SK-N-SH treated with all-trans-retinoic acid at 6 μM for 48 hours (cell line): ENCODE measurements around the gene ST14.

Source experiments
- ATAC-seq: fragments of 200-7000 bp; cut with Tn5 transposase; 3 replicates; pipeline ENCODE4 v1.9.1; 2020; ENCODE audit warnings: mild to moderate bottlenecking, moderate library complexity
- ARNTL ChIP-seq: fragments of 450-650 bp; formaldehyde crosslinking; IDR thresholded peaks from 2 replicates; pipeline ENCODE4 v1.5.0; 2020; ENCODE audit warnings: low read depth, mild to moderate bottlenecking, moderate library complexity, borderline replicate concordance
- CSDC2 ChIP-seq: fragments of 250-450 bp; sonication (Bioruptor Pico); IDR thresholded peaks from 2 replicates; pipeline ENCODE4 v1.5.0; 2020; ENCODE audit warnings: mild to moderate bottlenecking, moderate library complexity
- ESRRG ChIP-seq: fragments of 250-450 bp; sonication (Bioruptor Pico); IDR thresholded peaks from 2 replicates; pipeline ENCODE4 v1.6.1; 2021; ENCODE audit warnings: mild to moderate bottlenecking
- GLIS3 ChIP-seq: fragments of 250-450 bp; sonication (Bioruptor Pico); IDR thresholded peaks from 2 replicates; pipeline ENCODE4 v1.5.0; 2020; ENCODE audit warnings: mild to moderate bottlenecking, moderate library complexity
- ISL1 ChIP-seq: fragments of 250-450 bp; sonication (Bioruptor Pico); IDR thresholded peaks from 2 replicates; pipeline ENCODE4 v2.1.2; 2022; ENCODE audit warnings: mild to moderate bottlenecking, moderate library complexity
- PPARA ChIP-seq: fragments of 250-450 bp; sonication (Bioruptor Pico); IDR thresholded peaks from 2 replicates; pipeline ENCODE4 v1.5.0; 2020; ENCODE audit warnings: mild to moderate bottlenecking, borderline replicate concordance
- RARB ChIP-seq: fragments of 250-450 bp; sonication (Bioruptor Pico); IDR thresholded peaks from 2 replicates; pipeline ENCODE4 v1.8.0; 2021; ENCODE audit warnings: mild to moderate bottlenecking, moderate library complexity
- SNAI2 ChIP-seq: fragments of 250-450 bp; sonication (Bioruptor Pico); IDR thresholded peaks from 2 replicates; pipeline ENCODE4 v1.5.0; 2020; ENCODE audit warnings: mild to moderate bottlenecking, moderate library complexity
- TCF4 ChIP-seq: fragments of 250-450 bp; sonication (Bioruptor Pico); IDR thresholded peaks from 2 replicates; pipeline ENCODE4 v1.8.0; 2021; ENCODE audit warnings: mild to moderate bottlenecking, moderate library complexity, borderline replicate concordance
- TOX ChIP-seq: fragments of 250-450 bp; sonication (Bioruptor Pico); IDR thresholded peaks from 2 replicates; pipeline ENCODE4 v1.8.0; 2021; ENCODE audit warnings: mild to moderate bottlenecking, moderate library complexity, borderline replicate concordance
- ZC3H10 ChIP-seq: fragments of 250-450 bp; sonication (Bioruptor Pico); IDR thresholded peaks from 2 replicates; pipeline ENCODE4 v1.5.1; 2021; ENCODE audit warnings: mild to moderate bottlenecking, moderate library complexity
- ZFP3 ChIP-seq: fragments of 250-450 bp; sonication (Bioruptor Pico); IDR thresholded peaks from 2 replicates; pipeline ENCODE4 v1.5.0; 2020; ENCODE audit warnings: mild to moderate bottlenecking, moderate library complexity
- ZFP30 ChIP-seq: fragments of 450-650 bp; formaldehyde crosslinking; IDR thresholded peaks from 2 replicates; pipeline ENCODE4 v1.5.0; 2022; ENCODE audit warnings: mild to moderate bottlenecking, moderate library complexity
- ZNF565 ChIP-seq: fragments of 450-650 bp; formaldehyde crosslinking; conservative IDR thresholded peaks from 2 replicates; pipeline ENCODE4 v1.5.0; 2020; ENCODE audit warnings: low read depth, mild to moderate bottlenecking, moderate library complexity
- ZNF70 ChIP-seq: fragments of 450-650 bp; formaldehyde crosslinking; IDR thresholded peaks from 2 replicates; pipeline ENCODE4 v1.5.0; 2020; ENCODE audit warnings: mild to moderate bottlenecking, moderate library complexity
- ZNF8 ChIP-seq: fragments of 450-650 bp; formaldehyde crosslinking; IDR thresholded peaks from 2 replicates; pipeline ENCODE4 v1.5.0; 2020; ENCODE audit warnings: mild to moderate bottlenecking, moderate library complexity
- TF ChIP-seq, protein P1 (sequence below): fragments of 250-450 bp; sonication (Bioruptor Pico); IDR thresholded peaks from 2 replicates; pipeline ENCODE4 v1.5.1; 2021; ENCODE audit warnings: mild to moderate bottlenecking, moderate library complexity
- TF ChIP-seq, protein P2 (sequence below): fragments of 250-450 bp; sonication (Bioruptor Pico); IDR thresholded peaks from 2 replicates; pipeline ENCODE4 v1.8.0; 2020; ENCODE audit warnings: mild to moderate bottlenecking, moderate library complexity, borderline replicate concordance
- TF ChIP-seq, protein P3 (sequence below): fragments of 250-450 bp; sonication (Bioruptor Pico); IDR thresholded peaks from 2 replicates; pipeline ENCODE4 v1.5.1; 2020; ENCODE audit warnings: low read depth, mild to moderate bottlenecking, moderate library complexity
- TF ChIP-seq, protein P4 (sequence below): fragments of 250-450 bp; sonication (Bioruptor Pico); IDR thresholded peaks from 2 replicates; pipeline ENCODE4 v1.5.0; 2020; ENCODE audit warnings: mild to moderate bottlenecking, moderate library complexity

ST14 gene

DNA sequence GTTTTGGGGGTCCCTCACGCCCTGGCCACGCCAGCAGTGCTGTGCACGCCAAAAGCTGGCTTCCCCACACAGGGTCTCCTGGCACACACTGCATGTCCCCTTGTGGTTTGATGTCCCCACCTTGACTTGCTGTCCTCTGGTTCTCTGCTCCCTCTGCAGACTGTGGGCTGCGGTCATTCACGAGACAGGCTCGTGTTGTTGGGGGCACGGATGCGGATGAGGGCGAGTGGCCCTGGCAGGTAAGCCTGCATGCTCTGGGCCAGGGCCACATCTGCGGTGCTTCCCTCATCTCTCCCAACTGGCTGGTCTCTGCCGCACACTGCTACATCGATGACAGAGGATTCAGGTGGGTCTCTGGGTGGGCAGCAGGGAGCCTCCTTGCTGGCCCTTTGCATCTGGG, 40.2 kb downstream of the ST14 start (continued):
- TF ChIP-seq ARNTL (CRISPR knock-in tag) (no peak), ZFP30 (CRISPR knock-in tag) (no peak), CSDC2 (CRISPR knock-in tag) (no peak), TCF4 (CRISPR knock-in tag) (no peak), ZNF8 (CRISPR knock-in tag) (no peak)

DNA sequence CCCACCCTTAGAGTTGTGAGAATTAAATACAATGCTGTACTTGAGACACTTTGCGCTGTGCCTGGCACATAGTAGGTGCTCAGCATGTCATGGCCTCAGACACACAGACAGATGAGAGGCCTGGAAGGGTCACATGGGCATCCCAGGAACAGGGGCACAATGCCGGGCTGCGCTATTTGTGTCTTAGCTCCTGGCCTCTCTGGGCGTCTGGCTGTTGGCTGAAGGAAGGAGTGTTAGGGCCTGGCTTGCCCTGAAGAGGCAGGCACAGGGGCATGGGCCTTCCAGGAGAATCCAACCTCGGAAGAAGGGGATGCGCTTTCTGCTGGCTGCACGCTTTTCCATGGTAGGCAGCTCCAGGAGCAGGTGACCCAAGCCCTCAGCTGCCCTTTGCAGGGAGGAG, 41.4 kb downstream of the ST14 start:
- ATAC-seq = no peak
- TF ChIP-seq TOX (CRISPR knock-in tag) = no peak
- TF ChIP-seq ZFP30 (CRISPR knock-in tag) = no peak
- no peak for TF ChIP-seq ARNTL (CRISPR knock-in tag)
- no peak for TF ChIP-seq GLIS3 (CRISPR knock-in tag)
- TF ChIP-seq, protein P1, sequence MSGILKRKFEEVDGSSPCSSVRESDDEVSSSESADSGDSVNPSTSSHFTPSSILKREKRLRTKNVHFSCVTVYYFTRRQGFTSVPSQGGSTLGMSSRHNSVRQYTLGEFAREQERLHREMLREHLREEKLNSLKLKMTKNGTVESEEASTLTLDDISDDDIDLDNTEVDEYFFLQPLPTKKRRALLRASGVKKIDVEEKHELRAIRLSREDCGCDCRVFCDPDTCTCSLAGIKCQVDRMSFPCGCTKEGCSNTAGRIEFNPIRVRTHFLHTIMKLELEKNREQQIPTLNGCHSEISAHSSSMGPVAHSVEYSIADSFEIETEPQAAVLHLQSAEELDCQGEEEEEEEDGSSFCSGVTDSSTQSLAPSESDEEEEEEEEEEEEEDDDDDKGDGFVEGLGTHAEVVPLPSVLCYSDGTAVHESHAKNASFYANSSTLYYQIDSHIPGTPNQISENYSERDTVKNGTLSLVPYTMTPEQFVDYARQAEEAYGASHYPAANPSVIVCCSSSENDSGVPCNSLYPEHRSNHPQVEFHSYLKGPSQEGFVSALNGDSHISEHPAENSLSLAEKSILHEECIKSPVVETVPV = no peak
- no peak for TF ChIP-seq ISL1
- TF ChIP-seq, protein P2, sequence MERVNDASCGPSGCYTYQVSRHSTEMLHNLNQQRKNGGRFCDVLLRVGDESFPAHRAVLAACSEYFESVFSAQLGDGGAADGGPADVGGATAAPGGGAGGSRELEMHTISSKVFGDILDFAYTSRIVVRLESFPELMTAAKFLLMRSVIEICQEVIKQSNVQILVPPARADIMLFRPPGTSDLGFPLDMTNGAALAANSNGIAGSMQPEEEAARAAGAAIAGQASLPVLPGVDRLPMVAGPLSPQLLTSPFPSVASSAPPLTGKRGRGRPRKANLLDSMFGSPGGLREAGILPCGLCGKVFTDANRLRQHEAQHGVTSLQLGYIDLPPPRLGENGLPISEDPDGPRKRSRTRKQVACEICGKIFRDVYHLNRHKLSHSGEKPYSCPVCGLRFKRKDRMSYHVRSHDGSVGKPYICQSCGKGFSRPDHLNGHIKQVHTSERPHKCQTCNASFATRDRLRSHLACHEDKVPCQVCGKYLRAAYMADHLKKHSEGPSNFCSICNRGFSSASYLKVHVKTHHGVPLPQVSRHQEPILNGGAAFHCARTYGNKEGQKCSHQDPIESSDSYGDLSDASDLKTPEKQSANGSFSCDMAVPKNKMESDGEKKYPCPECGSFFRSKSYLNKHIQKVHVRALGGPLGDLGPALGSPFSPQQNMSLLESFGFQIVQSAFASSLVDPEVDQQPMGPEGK (CRISPR knock-in tag) = no peak
- TF ChIP-seq, protein P3, sequence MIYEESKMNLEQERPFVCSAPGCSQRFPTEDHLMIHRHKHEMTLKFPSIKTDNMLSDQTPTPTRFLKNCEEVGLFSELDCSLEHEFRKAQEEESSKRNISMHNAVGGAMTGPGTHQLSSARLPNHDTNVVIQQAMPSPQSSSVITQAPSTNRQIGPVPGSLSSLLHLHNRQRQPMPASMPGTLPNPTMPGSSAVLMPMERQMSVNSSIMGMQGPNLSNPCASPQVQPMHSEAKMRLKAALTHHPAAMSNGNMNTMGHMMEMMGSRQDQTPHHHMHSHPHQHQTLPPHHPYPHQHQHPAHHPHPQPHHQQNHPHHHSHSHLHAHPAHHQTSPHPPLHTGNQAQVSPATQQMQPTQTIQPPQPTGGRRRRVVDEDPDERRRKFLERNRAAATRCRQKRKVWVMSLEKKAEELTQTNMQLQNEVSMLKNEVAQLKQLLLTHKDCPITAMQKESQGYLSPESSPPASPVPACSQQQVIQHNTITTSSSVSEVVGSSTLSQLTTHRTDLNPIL (CRISPR knock-in tag) = no peak
- TF ChIP-seq RARB (CRISPR knock-in tag) = no peak
- no peak for TF ChIP-seq ESRRG (CRISPR knock-in tag)

DNA sequence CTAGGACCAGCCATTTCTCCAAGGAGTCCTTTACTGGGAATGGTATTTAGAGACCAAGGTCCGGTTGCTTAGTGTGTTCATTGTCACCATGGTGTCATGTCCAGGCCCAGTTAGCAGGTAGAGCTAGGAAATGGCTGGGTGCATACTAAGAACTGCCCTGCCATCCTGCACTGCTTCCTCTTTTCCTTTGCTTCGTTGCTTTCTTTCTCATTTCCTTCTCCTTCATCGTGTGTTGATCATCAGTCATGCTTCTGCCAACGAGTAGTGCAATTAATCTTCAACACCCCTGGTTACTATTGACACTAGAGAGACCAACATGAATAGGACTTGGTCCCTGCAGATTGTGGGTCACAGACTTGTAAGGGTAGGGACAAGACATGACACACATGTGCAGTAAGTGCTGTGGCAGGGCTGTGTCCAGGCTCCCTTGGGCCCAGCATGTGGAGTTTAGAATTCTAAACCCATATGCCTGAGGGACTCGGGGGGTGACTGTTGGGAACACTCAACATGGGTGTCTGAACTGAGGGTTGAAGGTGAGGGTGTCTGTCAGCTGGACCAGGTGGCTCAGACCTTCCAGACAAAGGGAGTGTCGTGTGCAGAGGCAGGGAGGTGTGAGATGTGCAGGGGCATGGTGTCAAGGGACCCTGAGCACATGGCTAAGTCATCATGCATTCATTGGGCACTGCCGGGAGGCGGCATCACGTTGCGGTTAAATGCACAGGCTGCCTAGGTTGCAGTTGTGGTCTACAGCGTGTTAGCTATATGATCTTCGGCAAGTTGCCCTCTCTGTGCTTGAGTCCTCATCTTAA, 42.6 kb downstream of the ST14 start:
- TF ChIP-seq ZNF70 (CRISPR knock-in tag) (no peak), ZNF565 (CRISPR knock-in tag) (no peak), ZNF8 (CRISPR knock-in tag) (no peak), SNAI2 (no peak), PPARA (CRISPR knock-in tag) (no peak), TOX (CRISPR knock-in tag) (no peak), ZC3H10 (CRISPR knock-in tag) (no peak), GLIS3 (CRISPR knock-in tag) (no peak)
- no peak for ATAC-seq

DNA sequence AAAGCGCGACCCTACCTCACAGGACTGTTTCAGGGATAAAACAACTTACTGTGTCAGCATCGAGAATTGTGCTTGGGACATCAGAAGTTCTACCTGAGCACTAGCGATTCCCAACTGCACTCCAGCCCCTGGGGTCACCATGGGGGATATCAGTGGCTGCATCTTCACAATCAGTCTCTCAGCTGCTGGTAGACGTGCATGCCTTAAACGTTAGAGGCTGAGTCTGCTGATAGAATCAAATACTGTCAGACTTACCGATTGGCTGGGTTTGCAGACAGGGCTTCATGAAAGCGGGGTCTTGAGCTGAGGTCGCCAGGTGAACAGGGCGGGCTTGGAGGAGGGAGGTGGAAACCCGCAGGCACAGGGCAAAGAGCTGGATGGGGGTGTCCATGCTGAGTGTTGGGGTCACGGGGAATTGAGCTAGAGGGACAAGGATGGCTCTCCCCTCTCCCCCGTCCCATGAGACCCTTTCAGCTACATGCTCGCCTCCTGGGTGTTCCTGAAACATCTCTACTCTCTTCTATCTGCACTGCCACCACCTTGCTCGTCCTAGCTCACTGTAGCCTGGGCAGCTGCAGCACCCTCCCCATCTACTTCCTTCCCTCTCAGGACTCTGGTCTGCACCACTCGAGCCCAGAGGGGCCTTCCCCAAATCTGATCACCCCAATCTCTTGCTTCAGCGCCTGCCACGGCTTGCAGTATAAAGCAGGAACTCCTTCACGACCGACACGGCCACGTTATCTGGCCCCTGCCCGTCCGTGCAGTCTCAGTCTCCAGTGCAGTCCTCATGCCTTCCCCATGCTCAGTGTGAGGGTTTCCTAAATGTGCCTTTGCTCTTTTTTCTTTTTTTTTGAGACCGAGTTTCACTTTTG, 43.5 kb downstream of the ST14 start:
- TF ChIP-seq ZNF70 (CRISPR knock-in tag) = no peak

DNA sequence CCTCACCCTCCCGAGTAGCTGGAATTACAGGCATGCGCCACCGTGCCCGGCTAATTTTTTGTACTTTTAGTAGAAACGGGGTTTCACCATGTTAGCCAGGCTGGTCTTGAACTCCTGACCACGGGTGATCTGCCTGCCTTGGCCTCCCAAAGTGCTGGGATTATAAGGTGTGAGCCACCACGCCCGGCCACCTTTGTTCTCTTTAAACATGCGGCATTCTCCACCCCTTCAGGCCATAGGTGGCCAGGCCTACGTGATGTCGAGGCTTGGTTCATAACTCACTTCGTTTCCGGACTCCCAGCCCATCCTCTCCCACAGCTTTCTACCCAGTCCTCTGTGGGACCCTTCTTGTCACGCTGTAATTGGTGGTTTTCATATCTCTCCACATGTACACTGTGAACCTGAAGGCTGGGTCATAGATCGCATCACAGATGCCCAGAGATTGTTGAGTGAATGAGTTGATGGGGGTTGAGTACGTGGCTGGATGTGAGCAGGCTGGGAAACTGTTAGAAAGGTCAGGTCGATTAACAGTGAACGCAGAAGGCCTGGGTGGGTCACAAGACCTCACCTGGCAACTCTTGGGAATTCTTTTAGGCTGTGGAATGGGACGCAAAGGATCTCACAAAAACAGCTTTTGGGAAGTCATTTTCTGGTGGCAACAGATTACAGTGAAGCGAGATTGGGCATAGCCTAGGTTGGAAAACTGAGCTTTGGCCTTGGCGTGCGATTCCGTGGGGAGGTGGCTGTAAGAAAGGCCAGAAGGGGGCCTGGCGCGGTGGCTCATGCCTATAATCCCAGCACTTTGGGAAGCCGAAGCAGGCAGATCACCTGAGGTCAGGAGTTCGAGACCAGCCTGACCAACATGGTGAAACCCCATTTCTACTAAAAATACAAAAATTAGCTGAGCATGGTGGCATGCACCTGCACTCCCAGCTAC, 44.5 kb downstream of the ST14 start:
- TF ChIP-seq GLIS3 (CRISPR knock-in tag) = no peak
- no peak for TF ChIP-seq ZFP3 (CRISPR knock-in tag)
- no peak for TF ChIP-seq TOX (CRISPR knock-in tag)
- TF ChIP-seq TCF4 (CRISPR knock-in tag) = no peak
- no peak for TF ChIP-seq ZNF8 (CRISPR knock-in tag)
- no peak for TF ChIP-seq ZFP30 (CRISPR knock-in tag)
- TF ChIP-seq CSDC2 (CRISPR knock-in tag) = no peak
- TF ChIP-seq, protein P3 (CRISPR knock-in tag) = no peak
- TF ChIP-seq ESRRG (CRISPR knock-in tag) = no peak
- TF ChIP-seq, protein P4, sequence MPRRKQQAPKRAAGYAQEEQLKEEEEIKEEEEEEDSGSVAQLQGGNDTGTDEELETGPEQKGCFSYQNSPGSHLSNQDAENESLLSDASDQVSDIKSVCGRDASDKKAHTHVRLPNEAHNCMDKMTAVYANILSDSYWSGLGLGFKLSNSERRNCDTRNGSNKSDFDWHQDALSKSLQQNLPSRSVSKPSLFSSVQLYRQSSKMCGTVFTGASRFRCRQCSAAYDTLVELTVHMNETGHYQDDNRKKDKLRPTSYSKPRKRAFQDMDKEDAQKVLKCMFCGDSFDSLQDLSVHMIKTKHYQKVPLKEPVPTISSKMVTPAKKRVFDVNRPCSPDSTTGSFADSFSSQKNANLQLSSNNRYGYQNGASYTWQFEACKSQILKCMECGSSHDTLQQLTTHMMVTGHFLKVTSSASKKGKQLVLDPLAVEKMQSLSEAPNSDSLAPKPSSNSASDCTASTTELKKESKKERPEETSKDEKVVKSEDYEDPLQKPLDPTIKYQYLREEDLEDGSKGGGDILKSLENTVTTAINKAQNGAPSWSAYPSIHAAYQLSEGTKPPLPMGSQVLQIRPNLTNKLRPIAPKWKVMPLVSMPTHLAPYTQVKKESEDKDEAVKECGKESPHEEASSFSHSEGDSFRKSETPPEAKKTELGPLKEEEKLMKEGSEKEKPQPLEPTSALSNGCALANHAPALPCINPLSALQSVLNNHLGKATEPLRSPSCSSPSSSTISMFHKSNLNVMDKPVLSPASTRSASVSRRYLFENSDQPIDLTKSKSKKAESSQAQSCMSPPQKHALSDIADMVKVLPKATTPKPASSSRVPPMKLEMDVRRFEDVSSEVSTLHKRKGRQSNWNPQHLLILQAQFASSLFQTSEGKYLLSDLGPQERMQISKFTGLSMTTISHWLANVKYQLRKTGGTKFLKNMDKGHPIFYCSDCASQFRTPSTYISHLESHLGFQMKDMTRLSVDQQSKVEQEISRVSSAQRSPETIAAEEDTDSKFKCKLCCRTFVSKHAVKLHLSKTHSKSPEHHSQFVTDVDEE = no peak
- no peak for TF ChIP-seq ZC3H10 (CRISPR knock-in tag)
- TF ChIP-seq SNAI2 = no peak
- no peak for TF ChIP-seq ZNF70 (CRISPR knock-in tag)
- ATAC-seq = no peak

More for the DNA sequence above, 43.5 kb downstream of the ST14 start:
- ATAC-seq = no peak
